Trophoblast cell (in vitro differentiated cells and primary cell): ENCODE measurements around the gene ZFYVE26.
A peak's percentile ranks its signal among the peaks of the same experiment; 100 is the strongest.

Source experiments
- DNase-seq, 2 donors: peaks; one replicate each; pipeline ENCODE4 v3.0.0-alpha.2; 2016
- H2AFZ ChIP-seq: 2 replicates; pipeline ENCODE4 v1.6.1; 2013; ENCODE audit warnings: low read length, moderate library complexity, mild to moderate bottlenecking; ENCODE audit not compliant: insufficient read depth, poor library complexity
- H2AK5ac ChIP-seq: 2 replicates; pipeline ENCODE4 v1.6.1; 2013; ENCODE audit warnings: mild to moderate bottlenecking, low read length
- H2BK120ac ChIP-seq: 2 replicates; pipeline ENCODE4 v1.6.1; 2013; ENCODE audit warnings: low read length, mild to moderate bottlenecking, moderate library complexity; ENCODE audit not compliant: insufficient read depth, poor library complexity
- H2BK12ac ChIP-seq: 2 replicates; pipeline ENCODE4 v1.6.1; 2013; ENCODE audit warnings: mild to moderate bottlenecking, low read length, moderate library complexity
- H2BK5ac ChIP-seq: 2 replicates; pipeline ENCODE4 v1.6.1; 2013; ENCODE audit warnings: low read length, low read depth, moderate library complexity, mild to moderate bottlenecking; ENCODE audit not compliant: poor library complexity
- H3K14ac ChIP-seq: 2 replicates; pipeline ENCODE4 v1.6.1; 2013; ENCODE audit warnings: mild to moderate bottlenecking, low read length
- H3K18ac ChIP-seq: 2 replicates; pipeline ENCODE4 v1.6.1; 2013; ENCODE audit warnings: mild to moderate bottlenecking, low read length
- H3K23ac ChIP-seq: 2 replicates; pipeline ENCODE4 v1.6.1; 2013; ENCODE audit warnings: low read length
- H3K27ac ChIP-seq: 2 replicates; pipeline ENCODE4 v1.5.1; 2013; ENCODE audit warnings: low read depth, mild to moderate bottlenecking, inconsistent platforms, low read length, moderate library complexity
- H3K27me3 ChIP-seq: 2 replicates; pipeline ENCODE4 v1.6.1; 2013; ENCODE audit warnings: inconsistent platforms, mild to moderate bottlenecking, low read length, moderate library complexity; ENCODE audit not compliant: insufficient read depth
- H3K36me3 ChIP-seq, 2 experiments: 1 replicate in 1 of 2; 2 replicates in 1 of 2; pipeline ENCODE4 v1.6.1; 2013; ENCODE audit warnings: low read length in 2 of 2, mild to moderate bottlenecking in 2 of 2, moderate library complexity in 1 of 2; ENCODE audit not compliant: insufficient read depth in 2 of 2, control insufficient read depth in 1 of 2
- H3K4ac ChIP-seq: 2 replicates; pipeline ENCODE4 v1.6.1; 2013; ENCODE audit warnings: low read depth, mild to moderate bottlenecking, low read length, moderate library complexity
- H3K4me1 ChIP-seq, 2 experiments: 1 replicate in 1 of 2; 2 replicates in 1 of 2; pipeline ENCODE4 v1.6.1; 2013; ENCODE audit warnings: low read length in 2 of 2, mild to moderate bottlenecking in 2 of 2, moderate library complexity in 1 of 2; ENCODE audit not compliant: insufficient read depth in 2 of 2, control insufficient read depth in 1 of 2
- H3K4me2 ChIP-seq: 2 replicates; pipeline ENCODE4 v1.6.1; 2013; ENCODE audit warnings: inconsistent platforms, mild to moderate bottlenecking, low read length, moderate library complexity
- H3K4me3 ChIP-seq: 2 replicates; pipeline ENCODE4 v1.5.1; 2013; ENCODE audit warnings: mild to moderate bottlenecking, low read depth, low read length, inconsistent platforms
- H3K79me1 ChIP-seq: one replicate; pipeline ENCODE4 v1.6.1; 2013; ENCODE audit warnings: low read length
- H3K79me2 ChIP-seq: 2 replicates; pipeline ENCODE4 v1.6.1; 2013; ENCODE audit warnings: low read length, mild to moderate bottlenecking; ENCODE audit not compliant: control insufficient read depth, insufficient read depth, poor library complexity
- H3K9ac ChIP-seq: 2 replicates; pipeline ENCODE4 v1.6.1; 2013; ENCODE audit warnings: mild to moderate bottlenecking, low read length
- H3K9me3 ChIP-seq: 2 replicates; pipeline ENCODE4 v1.6.1; 2013; ENCODE audit warnings: low read depth, mild to moderate bottlenecking, control low read depth, inconsistent platforms, low read length; ENCODE audit not compliant: insufficient read depth
- H4K12ac ChIP-seq: 2 replicates; pipeline ENCODE4 v1.6.1; 2013; ENCODE audit warnings: low read depth, mild to moderate bottlenecking, low read length, moderate library complexity
- H4K8ac ChIP-seq: 2 replicates; pipeline ENCODE4 v1.6.1; 2013; ENCODE audit warnings: low read depth, mild to moderate bottlenecking, low read length, moderate library complexity
- H4K91ac ChIP-seq: one replicate; pipeline ENCODE4 v1.6.1; 2013; ENCODE audit warnings: low read depth, mild to moderate bottlenecking, low read length, moderate library complexity
- WGBS: extraction: QIAGEN DNeasy Blood & Tissue Kit; methylation state at CpG from one replicate; pipeline ENCODE4 v1.1.7; 2013; ENCODE audit warnings: missing lambda C conversion rate; ENCODE audit not compliant: insufficient read length, insufficient coverage; ENCODE audit errors: extremely low coverage; 5-methylcytosine and 5-hydroxymethylcytosine counted together

ZFYVE26 gene

DNA sequence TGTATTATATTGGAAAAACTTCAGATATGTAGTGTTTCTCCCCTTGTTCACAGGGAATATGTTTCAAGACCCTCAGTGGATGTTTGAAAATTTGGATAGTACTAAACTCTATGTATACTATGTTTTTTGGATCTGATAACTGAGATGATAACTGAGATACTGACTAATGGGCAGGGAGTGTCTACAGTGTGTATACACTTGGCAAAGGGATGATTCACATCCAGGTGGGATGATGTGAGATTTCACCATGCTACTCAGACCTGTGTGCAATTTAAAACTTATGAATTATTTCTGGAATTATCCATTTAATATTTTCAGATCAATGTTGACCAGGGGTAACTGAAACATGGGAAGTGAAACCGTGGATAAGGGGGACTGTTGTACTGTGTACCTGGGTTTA is 17.0 kb upstream of the ZFYVE26 start:
- no peak overlapping the region for H2BK5ac ChIP-seq
- H3K4me3 ChIP-seq = no peak overlapping the region
- no peak overlapping the region for H2BK12ac ChIP-seq
- no peak overlapping the region for H4K91ac ChIP-seq
- no peak overlapping the region for H4K8ac ChIP-seq
- H3K79me1 ChIP-seq = no peaks in the 10 kb centered on the region
- no peak overlapping the region for H3K23ac ChIP-seq
- no peak overlapping the region for H3K9ac ChIP-seq
- no peak overlapping the region for H2AK5ac ChIP-seq
- no peak overlapping the region for H2AFZ ChIP-seq
- H2BK120ac ChIP-seq = no peak overlapping the region
- H3K4ac ChIP-seq = no peak overlapping the region
- no peaks in the 10 kb centered on the region for H3K27me3 ChIP-seq
- H3K36me3 ChIP-seq = peaks cover 0 to 2% of the 10 kb centered on the region in 2 experiments
- no peak overlapping the region for H3K18ac ChIP-seq
- no peak overlapping the region for H3K27ac ChIP-seq
- H3K9me3 ChIP-seq = no peaks in the 10 kb centered on the region
- WGBS = no CpG with 5 or more reads among the region's 1 CpG
- no peak overlapping the region for H3K14ac ChIP-seq
- H3K4me1 ChIP-seq = no peaks in the 10 kb centered on the region
- no peak for DNase-seq
- no peak overlapping the region for H4K12ac ChIP-seq
- no peaks in the 10 kb centered on the region for H3K79me2 ChIP-seq
- no peak overlapping the region for H3K4me2 ChIP-seq

DNA sequence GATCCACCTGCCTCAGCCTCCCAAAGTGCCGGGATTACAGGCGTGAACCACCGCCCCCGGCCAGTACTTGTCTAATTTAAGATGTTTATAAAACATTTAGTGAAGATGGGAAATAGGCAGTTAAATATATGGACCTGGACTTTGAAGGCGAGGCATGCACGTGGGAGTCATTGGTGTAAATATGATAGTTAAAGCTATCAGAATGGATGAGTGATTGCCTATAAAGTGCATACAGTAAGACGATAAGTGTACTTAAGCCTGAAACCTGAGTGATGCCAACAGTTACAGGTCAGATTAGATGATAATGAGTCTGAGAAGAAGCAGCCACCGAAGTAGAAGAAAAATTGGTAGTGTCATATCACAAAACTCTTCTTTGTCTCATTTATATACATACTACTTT is 14.7 kb upstream of the ZFYVE26 start:
- no peak overlapping the region for H2BK12ac ChIP-seq
- H4K12ac ChIP-seq = no peak overlapping the region
- H3K4me2 ChIP-seq = no peak overlapping the region
- H2AFZ ChIP-seq = no peak overlapping the region
- no peak overlapping the region for H3K23ac ChIP-seq
- H3K9me3 ChIP-seq = no peaks in the 10 kb centered on the region
- WGBS = no CpG with 5 or more reads among the region's 8 CpGs
- H3K4me3 ChIP-seq = no peak overlapping the region
- no peaks in the 10 kb centered on the region for H3K27me3 ChIP-seq
- H3K36me3 ChIP-seq = peaks cover 2 to 4% of the 10 kb centered on the region in 2 experiments
- DNase-seq = no peak
- no peaks in the 10 kb centered on the region for H3K4me1 ChIP-seq
- no peak overlapping the region for H3K9ac ChIP-seq
- H3K4ac ChIP-seq = no peak overlapping the region
- no peak overlapping the region for H4K8ac ChIP-seq
- no peak overlapping the region for H3K27ac ChIP-seq
- H3K18ac ChIP-seq = no peak overlapping the region
- no peak overlapping the region for H3K14ac ChIP-seq
- no peak overlapping the region for H2BK120ac ChIP-seq
- H2BK5ac ChIP-seq = no peak overlapping the region
- no peak overlapping the region for H4K91ac ChIP-seq
- no peak overlapping the region for H2AK5ac ChIP-seq
- no peaks in the 10 kb centered on the region for H3K79me2 ChIP-seq
- H3K79me1 ChIP-seq = no peaks in the 10 kb centered on the region

DNA sequence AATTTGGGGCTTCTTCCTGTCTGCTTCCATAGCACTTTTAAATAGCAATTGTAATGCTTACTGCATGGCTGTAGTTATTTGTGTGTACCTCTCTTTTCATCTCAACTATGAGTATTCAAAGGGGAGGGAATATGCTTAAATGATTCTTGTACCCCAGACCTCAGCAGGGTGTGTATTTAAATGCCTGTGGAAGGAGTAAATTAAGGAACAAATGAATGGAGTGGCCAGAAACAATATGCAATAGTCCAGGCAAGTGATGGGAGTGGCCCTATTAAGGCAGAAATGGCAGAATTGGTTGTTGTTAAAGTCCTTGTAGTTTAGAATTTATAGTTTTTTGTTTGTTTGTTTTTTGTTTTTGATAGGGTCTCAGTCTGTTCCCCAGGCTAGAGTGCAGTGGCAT is 4.7 kb upstream of the ZFYVE26 start:
- H2BK120ac ChIP-seq = no peak overlapping the region

DNA sequence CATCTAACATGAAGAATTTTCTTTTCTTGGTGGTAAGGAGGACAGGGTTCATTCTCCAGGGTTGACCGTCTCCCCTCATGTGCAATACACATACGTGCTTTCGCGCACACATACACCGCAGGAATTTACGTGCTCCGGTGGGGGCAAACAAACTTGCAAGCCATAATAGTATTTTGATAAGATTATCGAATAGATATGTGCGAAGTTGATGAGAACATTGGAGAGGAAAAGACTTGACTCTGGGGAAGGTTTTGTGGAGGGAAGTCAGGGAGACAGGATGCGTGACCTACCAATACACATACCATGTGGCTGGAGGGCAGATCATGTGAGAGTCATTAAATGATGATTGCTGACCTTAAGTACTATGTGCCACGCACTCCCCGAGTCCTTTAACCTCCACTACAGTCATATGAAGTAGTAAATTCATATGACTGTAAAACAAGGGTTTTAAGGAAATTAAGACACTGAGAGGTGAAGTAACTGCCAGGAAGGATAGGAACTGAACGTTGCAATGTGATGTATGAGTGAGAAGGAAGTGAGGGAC is 4.1 kb upstream of the ZFYVE26 start:
- Histone ChIP-seq H3K4ac (no peak overlapping the region), H3K27me3 (no peaks in the 10 kb centered on the region), H3K79me2 (peaks cover 7% of the 10 kb centered on the region), H3K18ac (no peak overlapping the region), H3K36me3 (no peaks in the 10 kb centered on the region), H3K9ac (no peak overlapping the region), H3K27ac (no peak overlapping the region), H3K23ac (no peak overlapping the region), H4K8ac (peak overlapping the region; percentile 24), H4K91ac (no peak overlapping the region), H2BK120ac (no peak overlapping the region), H4K12ac (no peak overlapping the region), H3K4me3 (no peak overlapping the region), H2AK5ac (no peak overlapping the region), H2AFZ (no peak overlapping the region), H2BK12ac (no peak overlapping the region), H3K4me1 (peaks cover 3 to 6% of the 10 kb centered on the region in 2 experiments), H3K9me3 (no peaks in the 10 kb centered on the region), H3K4me2 (peak overlapping the region; percentile 86), H3K79me1 (peaks cover 7% of the 10 kb centered on the region), H2BK5ac (no peak overlapping the region), H3K14ac (no peak overlapping the region)
- DNase-seq = peak; percentile 42 to 53
- 100% methylated on average over 2 of the region's 13 CpGs for WGBS

More for the DNA sequence above, 4.7 kb upstream of the ZFYVE26 start:
- H3K9ac ChIP-seq = no peak overlapping the region
- H3K4ac ChIP-seq = no peak overlapping the region
- H3K27me3 ChIP-seq = no peaks in the 10 kb centered on the region
- no peak for DNase-seq
- H3K18ac ChIP-seq = no peak overlapping the region
- H3K23ac ChIP-seq = no peak overlapping the region
- no peak overlapping the region for H4K8ac ChIP-seq
- H3K79me1 ChIP-seq = peaks cover 6% of the 10 kb centered on the region
- no peak overlapping the region for H3K27ac ChIP-seq
- H4K12ac ChIP-seq = no peak overlapping the region
- no peak overlapping the region for H2BK12ac ChIP-seq
- no peak overlapping the region for H4K91ac ChIP-seq
- no peak overlapping the region for H2BK5ac ChIP-seq
- no peak overlapping the region for H3K14ac ChIP-seq
- H3K36me3 ChIP-seq = peaks cover 0 to 2% of the 10 kb centered on the region in 2 experiments
- H3K4me1 ChIP-seq = peaks cover 3 to 6% of the 10 kb centered on the region in 2 experiments
- H3K79me2 ChIP-seq = peaks cover 7% of the 10 kb centered on the region
- no peak overlapping the region for H2AFZ ChIP-seq
- no peak overlapping the region for H3K4me2 ChIP-seq
- H2AK5ac ChIP-seq = no peak overlapping the region
- no peak overlapping the region for H3K4me3 ChIP-seq
- H3K9me3 ChIP-seq = no peaks in the 10 kb centered on the region
